HL-60/S4 treated with retinoic acid at 250 ng/mL for 4 days and 3 days (cell line): ENCODE measurements around the gene ADRB1.

ENCODE experiments used
- in situ Hi-C: fragments of 300-500 bp; cut with MboI; formaldehyde crosslinking; loops from 2 replicates; pipeline ENCODE4 v1.7.0; 2022; ENCODE audit warnings: low sequenced_read_pairs

ADRB1 gene

DNA sequence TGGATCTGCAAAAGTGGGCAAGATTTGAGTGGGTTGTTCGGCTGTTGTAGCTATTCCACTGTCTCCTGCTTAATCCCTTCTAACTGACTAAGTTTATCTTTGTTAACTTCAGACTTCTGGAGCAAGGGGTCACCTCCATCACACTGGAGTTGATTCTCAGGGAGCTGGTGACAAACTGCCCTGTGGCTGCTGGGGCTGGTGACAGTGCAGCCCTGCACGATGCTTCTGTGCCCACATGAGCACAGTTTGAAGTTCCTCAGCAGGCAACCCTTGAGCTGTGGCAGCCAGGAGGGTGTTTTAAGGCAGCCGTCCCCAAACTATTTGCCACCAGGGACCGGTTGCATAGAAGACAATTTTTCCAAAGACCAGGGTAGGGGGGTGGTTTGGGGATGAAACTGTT is 40.5 kb downstream of the ADRB1 start:
- in situ Hi-C loops, result no loop called here

DNA sequence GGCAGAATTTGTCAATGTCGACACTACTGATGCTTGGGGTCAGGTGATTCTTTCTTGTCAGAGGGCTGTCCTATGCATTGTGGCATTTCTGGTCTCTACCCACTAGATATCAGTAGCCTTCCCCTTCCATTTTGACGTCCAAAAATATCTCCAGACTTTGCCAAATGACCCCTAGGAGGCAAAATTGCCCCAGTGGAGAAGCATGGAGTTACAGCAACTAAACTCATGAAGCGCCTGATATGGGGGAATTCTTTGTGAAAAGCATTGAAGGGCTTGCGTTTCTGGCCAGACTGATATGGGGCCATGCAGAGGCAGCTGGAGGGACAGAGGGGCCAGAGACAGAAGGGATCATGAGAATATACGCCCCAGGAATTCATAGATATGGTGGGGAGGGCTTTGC is 43.6 kb downstream of the ADRB1 start:
- in situ Hi-C loops, result no loop called here

DNA sequence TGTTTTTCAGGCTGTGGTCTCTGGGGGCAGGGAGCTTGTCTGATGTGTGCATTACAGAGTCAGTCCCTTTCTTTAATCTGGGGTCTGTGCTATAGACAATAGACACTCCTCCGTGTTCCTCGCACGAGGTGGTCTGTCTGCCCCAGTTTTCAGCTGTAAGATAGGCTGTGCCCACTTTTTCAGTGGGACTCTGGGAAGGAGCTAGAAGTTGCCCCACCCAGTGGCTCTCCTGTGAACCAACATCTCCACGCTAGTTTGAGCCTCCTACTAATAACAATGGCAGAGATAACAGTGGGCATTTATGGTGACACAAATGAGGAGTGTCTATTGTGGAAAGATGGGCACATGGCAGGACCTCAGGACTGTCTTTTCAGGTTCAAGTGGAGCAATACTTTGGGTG is 44.0 kb downstream of the ADRB1 start:
- in situ Hi-C loops, result no loop called here

DNA sequence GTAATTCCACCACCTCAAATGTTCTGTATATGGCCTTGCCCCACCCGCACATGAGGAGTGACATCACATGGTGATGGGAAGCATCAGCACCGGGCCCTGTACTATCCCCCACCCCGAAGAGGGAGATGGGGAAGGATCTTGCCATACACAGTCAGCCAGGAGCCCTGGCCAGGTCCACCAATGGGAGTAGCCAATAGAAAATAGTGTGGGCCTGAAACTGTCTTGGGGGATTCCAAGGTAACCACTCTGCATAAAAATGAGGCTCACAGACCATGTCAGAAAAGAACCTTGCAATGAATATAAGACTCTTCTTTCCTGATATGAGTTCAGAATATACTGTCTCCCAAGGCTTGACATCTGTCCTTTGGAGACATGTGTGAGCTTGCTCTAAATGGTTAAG is 51.1 kb downstream of the ADRB1 start:
- in situ Hi-C loops, result loop anchor here (10.0 kb wide), 1 partner anchor 300 kb away; no protein-coding TSS in a partner anchor

DNA sequence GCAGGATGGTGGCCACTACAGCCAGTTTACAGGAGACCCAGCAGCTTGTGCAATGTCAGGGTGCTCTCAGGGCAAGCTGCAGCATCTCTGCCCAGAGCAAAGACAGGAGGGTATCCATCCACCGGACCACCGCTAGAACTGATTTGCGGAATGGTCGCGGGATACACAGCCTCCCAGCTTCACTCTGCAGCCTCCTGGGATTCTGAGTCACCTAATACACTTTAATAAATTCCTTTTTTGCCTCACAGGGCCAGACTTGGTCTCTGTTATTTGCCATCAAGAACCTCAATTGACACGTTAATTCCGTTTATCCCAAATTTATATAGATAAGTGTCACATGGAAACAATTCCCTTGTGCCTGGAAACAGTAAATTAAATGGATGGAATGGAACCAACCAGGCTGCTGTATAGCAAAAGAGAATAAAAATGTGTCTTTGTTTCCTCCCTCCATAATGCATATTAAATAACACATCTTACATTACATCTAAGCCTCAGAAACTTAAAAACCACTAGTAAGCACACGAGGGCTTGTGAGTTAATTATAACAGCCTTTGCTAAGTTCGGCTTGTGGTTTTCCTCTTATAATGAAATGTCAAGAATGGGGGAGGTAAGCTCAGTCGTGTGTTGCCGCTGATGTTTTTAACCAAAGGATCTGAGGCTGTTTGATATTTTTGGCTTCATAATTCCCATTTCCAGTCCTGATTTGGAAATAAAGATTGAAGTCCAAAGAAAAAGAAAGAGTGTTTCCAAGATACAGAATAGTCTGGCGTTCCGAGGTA is 52.1 kb downstream of the ADRB1 start:
- in situ Hi-C loops, result loop anchor here (10.0 kb wide), 1 partner anchor 301 kb away; no protein-coding TSS in a partner anchor
